ENCODE measurements around the gene ZNF544. TPM values are rescaled to one million over a fixed set of nuclear protein-coding genes. Genes with fewer than 3 reads are reported as not detected.

Gene ZNF544
- total and polyA plus RNA-seq, 2 of the 8 experiments (the other 6 are each of a cell fraction or from before 2014, with no cell fraction given): 48.8 to 60.8 TPM

DNA sequence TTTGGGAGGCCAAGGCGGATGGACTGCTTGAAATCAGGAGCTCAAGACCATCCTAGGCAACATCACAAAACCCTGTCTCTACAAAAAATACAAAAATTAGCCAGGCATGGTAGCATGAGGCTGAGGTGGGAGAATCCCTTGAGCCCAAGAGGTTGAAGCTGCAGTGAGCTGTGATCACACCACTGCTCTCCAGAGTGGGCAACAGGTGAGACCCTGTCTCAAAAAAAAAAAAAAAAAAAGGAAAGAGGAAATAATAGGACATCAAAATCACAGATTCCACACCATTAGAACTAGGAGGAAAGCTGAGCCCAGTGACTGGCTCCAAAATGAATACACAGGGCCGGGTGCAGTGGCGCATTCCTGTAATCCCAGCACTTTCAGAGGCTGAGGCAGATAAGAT, 46.9 kb downstream of the ZNF544 start:
- Histone ChIP-seq H2BK20ac (ENCODE audit: low read length) (no peak overlapping the region), H2AK5ac (ENCODE audit: low read depth, low read length) (no peak overlapping the region), H3K23ac (ENCODE audit: insufficient read length) (no peak overlapping the region), H3K56ac (replicated peaks; ENCODE audit: insufficient read length, low read depth, low read length) (no peak overlapping the region), H3K4me3 (ENCODE audit: extremely low read depth in 1 of 4, insufficient read depth in 2 of 4, low read depth in 3 of 4, low read length in 4 of 4) (no peak overlapping the region), H2AFZ (ENCODE audit: low read length) (no peak overlapping the region), H2BK120ac (replicated peaks; ENCODE audit: low read depth, low read length) (no peak overlapping the region), H4K8ac (ENCODE audit: extremely low read depth, insufficient read depth, low read length) (no peak overlapping the region; the same call in 1 of the 2 replicates), H3K4ac (replicated peaks; ENCODE audit: insufficient read length, low read depth, low read length) (no peak overlapping the region), H2BK15ac (ENCODE audit: low read length) (no peak overlapping the region), H4K20me1 (replicated peaks in 1 of 2; ENCODE audit: control insufficient read depth in 1 of 2, insufficient read depth in 2 of 2, low read length in 2 of 2) (peaks cover 5 to 10% of the 10 kb centered on the region in 2 experiments), H3K23me2 (ENCODE audit: low read depth, low read length) (peaks cover 4% of the 10 kb centered on the region), H2BK12ac (ENCODE audit: low read depth, low read length) (no peak overlapping the region), H4K5ac (ENCODE audit: insufficient read length, low read depth, low read length) (no peak overlapping the region), H3K79me1 (ENCODE audit: low read depth, low read length) (peaks cover 14% of the 10 kb centered on the region), H3K4me1 (replicated peaks in 1 of 4; ENCODE audit: control insufficient read depth in 3 of 4, insufficient read depth in 4 of 4, low read length in 3 of 4) (peaks cover 4 to 11% (median 6%) of the 10 kb centered on the region in 4 experiments; a peak in 6 of 7 replicates), H3K18ac (ENCODE audit: extremely low read depth, low read length) (no peak overlapping the region), H3K27me3 (replicated peaks in 1 of 4; ENCODE audit: control insufficient read depth in 3 of 4, extremely low read depth in 1 of 4, insufficient read depth in 3 of 4, low read length in 3 of 4) (no peaks in the 10 kb centered on the region), H3K14ac (ENCODE audit: insufficient read length) (no peak overlapping the region), H3K36me3 (ENCODE audit: control insufficient read depth in 2 of 4, insufficient read depth in 4 of 4, low read length in 3 of 4) (peaks cover 0 to 13% (median 5%) of the 10 kb centered on the region in 4 experiments; a peak in 3 of 8 replicates), H3K9me3 (ENCODE audit: insufficient read depth in 2 of 2, low read depth in 1 of 2, low read length in 1 of 2) (no peaks in the 10 kb centered on the region; a peak in 1 of 4 replicates), H3K4me2 (ENCODE audit: insufficient read depth in 1 of 2, low read depth in 2 of 2, low read length in 2 of 2) (no peak overlapping the region), H3K79me2 (ENCODE audit: control insufficient read depth in 1 of 2, insufficient read depth in 2 of 2, low read length in 2 of 2) (peaks cover 12 to 22% of the 10 kb centered on the region in 2 experiments), H3K9ac (replicated peaks in 1 of 4; ENCODE audit: extremely low read depth in 1 of 4, low read depth in 3 of 4, low read length in 3 of 4) (no peak overlapping the region), H4K91ac (replicated peaks; ENCODE audit: insufficient read length, low read length) (no peak overlapping the region), H2BK5ac (ENCODE audit: low read depth, low read length) (no peak overlapping the region), H3K27ac (ENCODE audit: low read depth, low read length) (no peak overlapping the region)
- TF ChIP-seq POLR2A (IDR thresholded peaks at IDR 0.05; ENCODE audit: control extremely low read depth in 1 of 2, low read depth in 2 of 2, low read length in 2 of 2): no peak
- no peak for TF ChIP-seq BACH1 (IDR thresholded peaks at IDR 0.05; ENCODE audit: low read length)
- TF ChIP-seq RNF2 (IDR thresholded peaks at IDR 0.05; ENCODE audit: borderline replicate concordance, low read depth, low read length, missing control alignments, poor library complexity, severe bottlenecking): no peak
- no peak for TF ChIP-seq ZNF274 (IDR thresholded peaks at IDR 0.05; ENCODE audit: borderline replicate concordance, extremely low read depth, low read length)
- no peak for TF ChIP-seq SIRT6 (IDR thresholded peaks at IDR 0.05; ENCODE audit: low read length)
- TF ChIP-seq ATF3 (IDR thresholded peaks at IDR 0.05; ENCODE audit: insufficient read depth, low read depth, low read length): no peak
- 89% methylated on average over 3 of the region's 3 CpGs; no CpG with 5 or more reads in 1 of the 2 experiments for WGBS, 2 experiments (ENCODE audit: extremely low coverage in 1 of 2, insufficient coverage in 1 of 2, insufficient read length in 1 of 2, insufficient replicate concordance in 2 of 2, low coverage in 1 of 2, low lambda C conversion rate in 2 of 2, missing lambda C conversion rate in 1 of 2)
- CTCF ChIA-PET (ENCODE audit: partially characterized antibody): interaction anchor here (0.6 to 1.6 kb wide), 4 partner anchors 14 to 1915 kb away, joined by 3 to 6 read pairs (median 4); partner anchors contain the start of gene ZNF544
- DNase-seq (ENCODE audit: low read depth in 1 of 2, low spot score in 2 of 2): no peak
- POLR2A ChIA-PET (ENCODE audit: partially characterized antibody): interaction anchor here (0.7 to 9.4 kb wide), 12 partner anchors 10 to 127 kb away, joined by 3 to 83 read pairs (median 4); partner anchors contain the start of gene ZNF544
- FAIRE-seq: no peak

Measured in H1 (cell line).